GM12878 (cell line): ENCODE measurements around the gene PLP2. TPM values are rescaled to one million over a fixed set of nuclear protein-coding genes. Genes with fewer than 3 reads are reported as not detected.

Experiments
- BACH1 ChIP-seq: fragments of 450-650 bp; IDR thresholded peaks from 2 replicates; pipeline ENCODE4 v1.6.1; 2017; ENCODE audit warnings: mild to moderate bottlenecking, borderline replicate concordance
- CBX3 ChIP-seq: fragments of 200-600 bp; sonication (generic); IDR thresholded peaks from 2 replicates; pipeline ENCODE4 v1.6.1; 2016; ENCODE audit warnings: low read depth, borderline replicate concordance
- CHD4 ChIP-seq: fragments of 200-600 bp; sonication (generic); IDR thresholded peaks from 2 replicates; pipeline ENCODE4 v1.6.1; 2016; ENCODE audit warnings: mild to moderate bottlenecking
- CREM ChIP-seq: IDR thresholded peaks from 2 replicates; pipeline ENCODE4 v1.6.1; 2014; ENCODE audit warnings: antibody characterized with exemption, low read depth
- ETV6 ChIP-seq, 2 experiments: fragments of 450-650 bp in 1 of 2; IDR thresholded peaks in 1 of 2; conservative IDR thresholded peaks in 1 of 2; 2 replicates each; pipeline ENCODE4 v1.6.1; 2014; ENCODE audit warnings: antibody characterized with exemption in 1 of 2, borderline replicate concordance in 1 of 2, low read depth in 1 of 2, mild to moderate bottlenecking in 1 of 2, moderate library complexity in 1 of 2
- FOS ChIP-seq: IDR thresholded peaks from 3 replicates; pipeline ENCODE4 v1.6.1; 2011; ENCODE audit warnings: borderline replicate concordance; ENCODE audit not compliant: insufficient read length; ENCODE audit errors: extremely low read depth
- FOXM1 ChIP-seq: IDR thresholded peaks from 2 replicates; pipeline ENCODE4 v1.6.1; 2012; ENCODE audit warnings: low read depth, mild to moderate bottlenecking, inconsistent platforms, low read length, moderate library complexity
- GABPA ChIP-seq: IDR thresholded peaks from 2 replicates; pipeline ENCODE4 v1.6.1; 2014; ENCODE audit warnings: antibody characterized with exemption, low read depth, mild to moderate bottlenecking, inconsistent platforms
- HCFC1 ChIP-seq: fragments of 150-350 bp; IDR thresholded peaks from 2 replicates; pipeline ENCODE4 v1.6.1; 2014; ENCODE audit warnings: low read length
- HDAC2 ChIP-seq: fragments of 200-600 bp; sonication (generic); IDR thresholded peaks from 2 replicates; pipeline ENCODE4 v1.6.1; 2017
- IKZF2 ChIP-seq, 2 experiments: fragments of 450-650 bp; IDR thresholded peaks; 2 replicates each; pipeline ENCODE4 v1.6.1; 2017; ENCODE audit warnings: mild to moderate bottlenecking in 2 of 2, moderate library complexity in 2 of 2
- IRF4 ChIP-seq: IDR thresholded peaks from 2 replicates; pipeline ENCODE4 v1.6.1; 2011; ENCODE audit warnings: low read depth, low read length
- JUND ChIP-seq: IDR thresholded peaks from 2 replicates; pipeline ENCODE4 v1.6.1; 2012; ENCODE audit warnings: low read depth, mild to moderate bottlenecking, low read length, improper control_type of control experiment, moderate library complexity
- KAT2A ChIP-seq: conservative IDR thresholded peaks from 2 replicates; pipeline ENCODE4 v1.6.1; 2011; ENCODE audit warnings: low read depth, low read length; ENCODE audit not compliant: control insufficient read depth
- MYB ChIP-seq: fragments of 150-350 bp; IDR thresholded peaks from 2 replicates; pipeline ENCODE4 v1.6.1; 2014; ENCODE audit warnings: mild to moderate bottlenecking, low read depth, low read length, borderline replicate concordance
- MYC ChIP-seq: IDR thresholded peaks from 2 replicates; pipeline ENCODE4 v1.6.1; 2011; ENCODE audit warnings: mild to moderate bottlenecking, low read length, moderate library complexity, inconsistent platforms; ENCODE audit not compliant: insufficient read depth, insufficient replicate concordance, insufficient read length, severe bottlenecking
- NKRF ChIP-seq: fragments of 450-650 bp; conservative IDR thresholded peaks from 2 replicates; pipeline ENCODE4 v1.6.1; 2017; ENCODE audit warnings: mild to moderate bottlenecking, moderate library complexity
- NR2C1 ChIP-seq: fragments of 450-650 bp; IDR thresholded peaks from 2 replicates; pipeline ENCODE4 v1.6.1; 2017; ENCODE audit warnings: antibody characterized with exemption, mild to moderate bottlenecking, moderate library complexity
- PAX8 ChIP-seq: fragments of 450-650 bp; IDR thresholded peaks from 2 replicates; pipeline ENCODE4 v1.6.1; 2017; ENCODE audit warnings: mild to moderate bottlenecking, moderate library complexity
- POLR2A ChIP-seq: IDR thresholded peaks from 2 replicates; pipeline ENCODE4 v1.6.1; 2011; ENCODE audit warnings: low read depth, mild to moderate bottlenecking, low read length
- POLR2AphosphoS2 ChIP-seq: IDR thresholded peaks from 2 replicates; pipeline ENCODE4 v1.6.1; 2011; ENCODE audit warnings: low read depth, mild to moderate bottlenecking, low read length, improper control_type of control experiment, moderate library complexity
- RUNX3 ChIP-seq: IDR thresholded peaks from 2 replicates; pipeline ENCODE4 v1.6.1; 2012; ENCODE audit warnings: low read length, inconsistent platforms
- SMAD1 ChIP-seq: fragments of 450-650 bp; IDR thresholded peaks from 2 replicates; pipeline ENCODE4 v1.6.1; 2018; ENCODE audit warnings: mild to moderate bottlenecking, low read depth; ENCODE audit not compliant: partially characterized antibody
- SRF ChIP-seq, 2 experiments: IDR thresholded peaks; 2 replicates each; pipeline ENCODE4 v1.6.1; 2011; ENCODE audit warnings: low read depth in 2 of 2, low read length in 2 of 2, mild to moderate bottlenecking in 1 of 2, moderate library complexity in 1 of 2
- TBL1XR1 ChIP-seq: IDR thresholded peaks from 2 replicates; pipeline ENCODE4 v1.6.1; 2012; ENCODE audit warnings: low read depth, low read length, improper control_type of control experiment
- TCF3 ChIP-seq: IDR thresholded peaks from 2 replicates; pipeline ENCODE4 v1.6.1; 2012; ENCODE audit warnings: low read depth, mild to moderate bottlenecking, low read length, borderline replicate concordance; ENCODE audit not compliant: insufficient read depth
- YY1 ChIP-seq: IDR thresholded peaks from 2 replicates; pipeline ENCODE4 v1.6.1; 2011; ENCODE audit warnings: low read depth, mild to moderate bottlenecking, low read length
- polyA plus RNA-seq, 11 experiments: library from polyadenylated mRNA; depleted of rRNA in 4 of 11; unstranded in 6 of 11; stranded (reverse) in 5 of 11; fragments of >200 nt; fragmentation: Nextera tagmentation in 4 of 11; fragmentation: Illumina TruSeq in 1 of 11; extraction: Ambion mirVana in 4 of 11; extraction: Trizol in 1 of 11; gene quantifications; 1 replicate in 1 of 11; 2 replicates in 10 of 11; pipeline versions ENCODE4 v1.2.1 to v1.2.3, GENCODE V29; 2011 to 2016; ENCODE audit warnings: inconsistent platforms in 2 of 11, missing spikeins in 2 of 11, low read depth in 1 of 11
- total RNA-seq, 4 experiments: library from RNA; depleted of rRNA in 3 of 4; stranded (reverse); fragments of >200 nt in 3 of 4; fragmentation: Illumina TruSeq in 1 of 4; extraction: Trizol in 1 of 4; gene quantifications; 2 replicates each; pipeline versions ENCODE4 v1.2.1 to v1.2.3, GENCODE V29; 2013 to 2021
- TF ChIP-seq, protein P1 (sequence below): IDR thresholded peaks from 2 replicates; pipeline ENCODE4 v1.6.1; 2012; ENCODE audit warnings: low read depth, low read length, improper control_type of control experiment
- TF ChIP-seq, protein P2 (sequence below): fragments of 450-650 bp; IDR thresholded peaks from 2 replicates; pipeline ENCODE4 v1.6.1; 2017; ENCODE audit warnings: mild to moderate bottlenecking

PLP2 gene
- total and polyA plus RNA-seq, 10 of the 15 experiments (the other 5 are each of a cell fraction or from before 2014, with no cell fraction given): 56.6 to 177 (median 99.3) TPM

DNA sequence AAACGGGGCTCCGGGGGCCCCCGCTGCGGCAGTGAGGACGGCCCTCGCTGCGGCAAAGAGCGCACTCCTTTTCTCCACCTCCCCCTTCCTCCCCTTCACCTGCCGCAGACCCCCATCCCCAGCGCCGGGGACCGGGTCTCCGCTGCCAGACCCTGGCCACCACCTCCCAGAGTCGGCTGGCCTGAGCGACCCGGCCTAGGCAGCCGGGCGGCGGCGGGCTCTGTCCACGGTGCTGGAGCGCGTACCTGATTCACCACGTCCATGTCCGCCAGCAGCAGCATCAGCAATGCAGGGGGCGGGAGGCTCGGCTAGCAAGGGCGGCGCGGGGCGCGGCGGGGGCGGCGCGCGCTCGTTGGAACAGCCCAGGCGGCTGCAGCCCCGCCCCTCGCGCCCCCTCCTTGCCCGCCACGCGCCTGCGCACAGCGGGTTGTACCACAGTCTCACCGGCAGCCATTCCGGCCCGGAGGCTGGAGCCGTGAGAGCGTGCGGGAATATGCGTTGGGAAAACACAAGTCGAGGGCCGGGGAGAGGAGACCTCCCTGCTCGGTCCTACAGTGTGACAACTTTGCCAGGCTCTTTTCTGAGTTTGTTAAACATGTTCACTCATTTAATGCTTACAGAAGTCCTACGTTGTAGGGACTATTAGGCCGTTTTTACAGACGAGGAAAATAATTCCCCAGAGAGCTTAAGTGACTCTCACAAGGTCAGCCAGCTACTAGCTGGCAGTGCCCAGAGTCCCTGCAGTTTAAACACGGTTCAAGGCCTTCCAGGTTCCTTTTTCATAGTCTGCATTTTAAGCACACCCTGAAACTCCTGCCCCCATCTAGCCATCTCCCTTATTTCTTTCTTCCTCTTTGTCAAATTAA, 28.4 kb downstream of the PLP2 start, which contains the start of gene SYP (continued):
- TF ChIP-seq RUNX3 (no peak), SMAD1 (no peak), IKZF2 (IDR thresholded peaks at IDR 0.05) (0 out of 4 replicates have a peak, but pooled peaks of 1 of the 2 experiments have one; percentile 18), MYB (no peak), CBX3 (no peak), CHD4 (no peak), MYC (no peak), SRF (IDR thresholded peaks at IDR 0.05; ENCODE audit: low read depth in 2 of 2, low read length in 2 of 2) (no peak), POLR2A (peak; percentile 92), GABPA (no peak), PAX8 (no peak), TBL1XR1 (no peak), YY1 (peak; percentile 90), CREM (peak; percentile 44; the same call in 1 of the 2 replicates), JUND (peak; percentile 90), FOS (no peak), HDAC2 (no peak), TCF3 (no peak), ETV6 (conservative IDR thresholded peaks at IDR 0.05 in 1 of 2, IDR thresholded peaks at IDR 0.05 in 1 of 2; ENCODE audit: borderline replicate concordance in 1 of 2, low read depth in 1 of 2) (no peak), BACH1 (no peak), KAT2A (0 out of 2 replicates have a peak, but pooled peaks have one; percentile 21), HCFC1 (no peak), POLR2AphosphoS2 (no peak), IRF4 (no peak), NKRF (peak; percentile 73), FOXM1 (no peak), NR2C1 (no peak)
- TF ChIP-seq, protein P1, sequence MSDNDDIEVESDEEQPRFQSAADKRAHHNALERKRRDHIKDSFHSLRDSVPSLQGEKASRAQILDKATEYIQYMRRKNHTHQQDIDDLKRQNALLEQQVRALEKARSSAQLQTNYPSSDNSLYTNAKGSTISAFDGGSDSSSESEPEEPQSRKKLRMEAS: peak; percentile 32; the same call in 1 of the 2 replicates
- TF ChIP-seq, protein P2, sequence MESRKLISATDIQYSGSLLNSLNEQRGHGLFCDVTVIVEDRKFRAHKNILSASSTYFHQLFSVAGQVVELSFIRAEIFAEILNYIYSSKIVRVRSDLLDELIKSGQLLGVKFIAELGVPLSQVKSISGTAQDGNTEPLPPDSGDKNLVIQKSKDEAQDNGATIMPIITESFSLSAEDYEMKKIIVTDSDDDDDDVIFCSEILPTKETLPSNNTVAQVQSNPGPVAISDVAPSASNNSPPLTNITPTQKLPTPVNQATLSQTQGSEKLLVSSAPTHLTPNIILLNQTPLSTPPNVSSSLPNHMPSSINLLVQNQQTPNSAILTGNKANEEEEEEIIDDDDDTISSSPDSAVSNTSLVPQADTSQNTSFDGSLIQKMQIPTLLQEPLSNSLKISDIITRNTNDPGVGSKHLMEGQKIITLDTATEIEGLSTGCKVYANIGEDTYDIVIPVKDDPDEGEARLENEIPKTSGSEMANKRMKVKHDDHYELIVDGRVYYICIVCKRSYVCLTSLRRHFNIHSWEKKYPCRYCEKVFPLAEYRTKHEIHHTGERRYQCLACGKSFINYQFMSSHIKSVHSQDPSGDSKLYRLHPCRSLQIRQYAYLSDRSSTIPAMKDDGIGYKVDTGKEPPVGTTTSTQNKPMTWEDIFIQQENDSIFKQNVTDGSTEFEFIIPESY: no peak
